ENCODE measurements around the gene IGIP.

The IGIP gene

GRCh38 chr5:140125637-140126036 is at the start of gene IGIP:
IGIP (plus strand) TSS chr5:140125937; CDS start chr5:140128477, 2,540 bp downstream.
- no peak for DNase-seq (ENCODE audit: low spot score)

- DNase-seq (ENCODE audit: low spot score), result no peak
These were observed 49.6 kb upstream of the IGIP start for GRCh38 chr5:140076142-140076541.

GRCh38 chr5:140076788-140077187 is 48.9 kb upstream of the IGIP start:
- DNase-seq (ENCODE audit: low spot score), result no peak

GRCh38 chr5:140083120-140083519 is 42.6 kb upstream of the IGIP start:
- no peak for DNase-seq (ENCODE audit: low spot score)

- no peak for DNase-seq (ENCODE audit: low spot score)
These were observed 42.1 kb upstream of the IGIP start for GRCh38 chr5:140083650-140084049.

- no peak for DNase-seq (ENCODE audit: low spot score)
These were observed 41.2 kb upstream of the IGIP start for GRCh38 chr5:140084541-140084940.

GRCh38 chr5:140090251-140090650 is 35.5 kb upstream of the IGIP start:
- DNase-seq (ENCODE audit: low spot score), result no peak

- DNase-seq (ENCODE audit: low spot score), result no peak
These were observed 32.6 kb upstream of the IGIP start for GRCh38 chr5:140093179-140093578.

- no peak for DNase-seq (ENCODE audit: low spot score)
These were observed 31.9 kb upstream of the IGIP start for GRCh38 chr5:140093866-140094265.

- no peak for DNase-seq (ENCODE audit: low spot score)
These were observed 30.8 kb upstream of the IGIP start for GRCh38 chr5:140094889-140095288.

- DNase-seq (ENCODE audit: low spot score), result no peak
These were observed 24.6 kb upstream of the IGIP start for GRCh38 chr5:140101179-140101578.

GRCh38 chr5:140103154-140103553 is 22.6 kb upstream of the IGIP start:
- no peak for DNase-seq (ENCODE audit: low spot score)

GRCh38 chr5:140104100-140104499 is 21.6 kb upstream of the IGIP start:
- DNase-seq (ENCODE audit: low spot score), result no peak

GRCh38 chr5:140106101-140106500 is 19.6 kb upstream of the IGIP start:
- DNase-seq (ENCODE audit: low spot score), result peak; percentile 16

- DNase-seq (ENCODE audit: low spot score), result no peak
These were observed 18.9 kb upstream of the IGIP start for GRCh38 chr5:140106805-140107311.

GRCh38 chr5:140107312-140108092 is 18.2 kb upstream of the IGIP start:
- DNase-seq (ENCODE audit: low spot score), result peak; percentile 95

GRCh38 chr5:140108093-140109017 is 17.4 kb upstream of the IGIP start:
- DNase-seq (ENCODE audit: low spot score), result peak; percentile 34

GRCh38 chr5:140109018-140109758 is 16.5 kb upstream of the IGIP start:
- DNase-seq (ENCODE audit: low spot score), result peak; percentile 17

GRCh38 chr5:140109759-140110645 is 15.7 kb upstream of the IGIP start:
- no peak for DNase-seq (ENCODE audit: low spot score)

- DNase-seq (ENCODE audit: low spot score), result no peak
These were observed 15.1 kb upstream of the IGIP start for GRCh38 chr5:140110646-140110957.

All from kidney tubule cell (primary cell).